Left colon (tissue), 2 donors: ENCODE data around the gene HIPK2. TPM values are rescaled to one million over a fixed set of nuclear protein-coding genes. Genes with fewer than 3 reads are reported as not detected.

ENCODE experiments used
- ATAC-seq: fragments of 200-7000 bp; cut with Tn5 transposase; one replicate; pipeline ENCODE4 v1.9.1; 2020; ENCODE audit warnings: mild to moderate bottlenecking, moderate library complexity
- DNase-seq, 2 donors: peaks; one replicate each; pipeline ENCODE4 v3.0.0-alpha.2; 2020
- intact Hi-C, 2 donors: fragments of 100-400 bp; cut with DNase I in 1 of 2; cut with micrococcal nuclease in 1 of 2; formaldehyde crosslinking; loops; one replicate each; pipeline versions ENCODE4 v1.11.2 to v1.14.0; 2022; cut with DNase I, micrococcal nuclease
- total RNA-seq, 2 donors: library from RNA; stranded (reverse); fragmentation: NEBNext Ultra II Directional; extraction: Animal tissue kit (Norgen Biotek cat#: 25700); gene quantifications; one replicate each; pipeline ENCODE4 v1.2.1, GENCODE V29; 2021
- donor health status: DM: no; HTN: no; CAD: no.
- donor health status: DM: yes; HTN: yes; CAD: no.

The HIPK2 gene
- total RNA-seq, 2 donors from 2014 or later, result 36.4 to 37.8 TPM

- DNase-seq (no peak), ATAC-seq (no peak)
- intact Hi-C loops, result no loop called here
Measured at GRCh38 chr7:139650429-139651100, 127.2 kb downstream of the HIPK2 start.

GRCh38 chr7:139648941-139649425 lies 128.8 kb downstream of the HIPK2 start:
- DNase-seq (peak; percentile 25 to 39), ATAC-seq (peak; percentile 23)
- intact Hi-C loops, result loop anchor here (10.0 kb wide), 2 partner anchors 126 to 356 kb away; partner anchors contain the start of gene HIPK2 (in 1 of the 2)

DNA sequence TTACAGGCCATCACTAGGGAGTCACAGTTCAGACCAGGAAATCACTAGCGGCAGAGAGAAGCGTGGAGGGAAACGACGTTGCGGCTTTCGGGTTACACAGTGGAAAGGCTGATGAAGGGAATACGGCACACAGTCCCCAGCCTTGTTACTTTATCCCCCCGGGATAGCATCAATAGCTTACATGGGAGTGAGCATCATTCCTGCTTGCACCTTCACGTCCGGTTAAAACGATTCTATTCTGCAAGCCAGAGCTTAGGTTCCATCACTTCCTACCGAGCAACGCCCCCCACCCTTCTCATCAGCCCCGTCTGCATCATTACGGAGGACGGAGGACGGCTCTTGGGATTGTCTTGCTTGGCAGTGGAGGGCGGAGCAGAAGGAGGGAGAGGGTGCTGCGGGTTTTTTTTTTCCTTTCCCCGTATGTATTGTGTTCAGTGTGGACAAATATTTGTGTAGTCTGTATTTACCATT lies 129.4 kb downstream of the HIPK2 start:
- intact Hi-C loops, result loop anchor here (10.0 kb wide), 2 partner anchors 126 to 356 kb away; partner anchors contain the start of gene HIPK2 (in 1 of the 2)
- ATAC-seq (no peak), DNase-seq (no peak)

- DNase-seq (no peak), ATAC-seq (no peak)
- intact Hi-C loops, result loop anchor here (10.0 kb wide), 2 partner anchors 127 to 357 kb away; partner anchors contain the start of gene HIPK2 (in 1 of the 2)
Measured at GRCh38 chr7:139647814-139648390, 129.9 kb downstream of the HIPK2 start.

DNA sequence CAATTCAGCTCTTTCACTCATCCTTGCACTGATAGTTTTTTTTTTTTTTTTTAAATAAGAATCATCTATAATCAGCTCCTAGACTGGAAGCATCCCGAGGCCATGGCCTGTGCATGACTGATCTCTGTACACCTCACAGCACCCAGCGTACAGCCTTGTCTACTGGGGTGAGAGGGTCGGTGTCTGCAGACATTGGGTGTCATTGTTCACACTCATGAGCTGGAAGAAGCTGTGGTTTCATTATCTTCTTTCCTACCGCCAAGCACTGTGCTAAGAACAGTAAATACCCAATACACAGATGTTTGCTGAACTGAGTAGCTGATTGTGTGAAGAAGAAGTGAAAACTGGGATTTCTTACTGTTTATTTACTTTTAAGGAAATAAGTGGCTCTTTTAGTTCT lies 130.7 kb downstream of the HIPK2 start:
- DNase-seq, result no peak
- intact Hi-C loops, result loop anchor here (10.0 kb wide), 2 partner anchors 128 to 358 kb away; partner anchors contain the start of gene HIPK2 (in 1 of the 2)
- no peak for ATAC-seq

DNA sequence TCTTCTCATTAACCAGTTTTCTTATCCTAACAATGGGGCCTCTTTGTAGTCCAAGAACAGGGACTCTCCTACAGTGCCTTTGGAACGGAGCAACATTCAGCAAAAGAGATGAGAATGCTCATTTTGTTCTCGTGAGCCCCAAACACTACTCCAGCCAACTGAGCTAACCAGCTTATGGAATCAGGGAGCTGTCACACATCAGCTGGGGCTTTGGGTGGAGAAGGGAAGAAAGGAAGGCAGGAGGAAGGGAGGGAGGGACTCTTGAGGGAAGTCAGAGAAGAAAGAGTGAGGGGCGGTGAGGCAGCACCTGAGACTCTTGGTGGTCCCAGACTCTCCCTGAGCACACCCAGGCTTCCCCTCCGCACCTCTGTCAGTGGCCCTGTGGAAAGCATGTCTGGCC lies 131.2 kb downstream of the HIPK2 start:
- ATAC-seq (no peak), DNase-seq (no peak)
- intact Hi-C loops, result loop anchor here (10.0 kb wide), 2 partner anchors 128 to 358 kb away; partner anchors contain the start of gene HIPK2 (in 1 of the 2)

DNA sequence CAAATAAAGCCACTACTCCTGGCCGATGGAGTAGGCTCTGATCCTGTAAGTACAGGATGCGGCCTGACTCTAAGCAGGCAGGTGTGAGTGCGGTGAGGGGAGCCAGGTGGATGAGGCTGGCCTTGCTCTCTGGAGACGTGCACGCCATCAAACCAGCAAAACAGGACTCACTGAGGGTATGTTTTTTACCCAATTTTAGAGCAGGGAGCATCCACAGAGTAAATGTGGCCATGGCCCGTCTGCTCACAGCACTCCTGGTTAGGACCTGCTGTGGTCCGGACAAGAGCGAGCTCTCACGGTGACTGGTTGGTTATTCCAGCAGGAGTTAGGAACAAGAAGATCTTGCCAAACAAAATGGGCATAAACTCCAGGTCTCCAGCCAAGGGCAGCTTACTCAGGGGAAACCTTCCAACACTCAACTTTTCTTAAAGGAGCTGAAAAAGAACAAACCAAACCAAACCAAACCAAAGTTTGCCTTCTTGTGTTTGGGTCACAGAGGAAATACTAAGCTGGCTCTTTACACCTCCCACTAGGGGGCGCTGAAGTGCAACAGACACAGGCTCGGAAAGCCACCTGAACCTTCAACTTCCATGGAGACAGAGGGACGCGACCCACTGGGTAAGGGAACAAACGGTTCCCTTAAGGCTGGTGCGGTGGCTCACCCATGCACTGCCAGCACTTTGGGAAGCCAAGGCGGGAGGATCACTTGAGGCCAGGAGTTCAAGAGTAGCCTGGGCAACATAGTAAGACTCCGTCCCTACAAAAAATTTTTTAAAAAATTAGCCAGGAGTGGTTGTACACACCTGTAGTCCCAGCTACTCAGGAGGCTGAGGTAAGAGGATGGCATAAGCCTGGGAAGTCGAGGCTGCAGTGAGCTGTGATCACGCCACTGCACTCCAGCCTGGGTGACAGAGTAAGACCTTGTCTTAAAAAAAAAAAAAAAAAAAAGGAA lies 131.9 kb downstream of the HIPK2 start:
- peak; percentile 78 for ATAC-seq
- peak; percentile 71 to 84 for DNase-seq
- intact Hi-C loops, result loop anchor here (2.0 to 10.0 kb wide), 3 partner anchors 129 to 359 kb away; partner anchors contain the start of gene HIPK2 (in 1 of the 2)

GRCh38 chr7:139643951-139644585 lies 133.7 kb downstream of the HIPK2 start:
- ATAC-seq (no peak), DNase-seq (no peak)
- intact Hi-C loops, result loop anchor here (2.0 to 10.0 kb wide), 4 partner anchors 52 to 361 kb away; partner anchors contain the start of gene HIPK2 (in 1 of the 2)

GRCh38 chr7:139642283-139642682 lies 135.5 kb downstream of the HIPK2 start:
- ATAC-seq, result no peak
- intact Hi-C loops, result loop anchor here (5.0 to 10.0 kb wide), 3 partner anchors 50 to 363 kb away; partner anchors contain the start of gene HIPK2 (in 1 of the 2)
- no peak for DNase-seq

- ATAC-seq (peak; percentile 44), DNase-seq (no peak)
- intact Hi-C loops, result loop anchor here (5.0 to 10.0 kb wide), 3 partner anchors 49 to 363 kb away; partner anchors contain the start of gene HIPK2 (in 1 of the 2)
Measured at GRCh38 chr7:139641337-139641992, 136.3 kb downstream of the HIPK2 start.

DNA sequence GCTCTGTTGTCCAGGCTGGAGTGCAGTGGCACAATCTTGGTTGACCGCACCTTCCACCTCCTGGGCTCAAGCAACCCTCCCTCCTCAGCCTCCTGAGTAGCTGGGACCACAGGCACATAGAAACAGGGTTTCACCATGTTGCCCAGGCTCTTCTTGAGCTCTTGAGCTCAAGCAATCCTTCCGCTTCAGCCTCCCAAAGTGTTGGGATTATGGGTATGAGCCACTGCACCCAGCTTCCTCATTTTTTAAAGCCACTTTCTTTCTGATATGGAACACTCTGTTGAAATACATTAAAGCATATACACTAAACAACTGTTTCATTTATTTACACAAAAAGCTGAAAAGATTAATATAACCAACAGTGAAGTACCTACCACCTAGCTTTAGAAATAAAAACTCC lies 137.1 kb downstream of the HIPK2 start:
- intact Hi-C loops, result loop anchor here (5.0 to 10.0 kb wide), 3 partner anchors 48 to 364 kb away; partner anchors contain the start of gene HIPK2 (in 1 of the 2)
- DNase-seq, result no peak
- no peak for ATAC-seq

DNA sequence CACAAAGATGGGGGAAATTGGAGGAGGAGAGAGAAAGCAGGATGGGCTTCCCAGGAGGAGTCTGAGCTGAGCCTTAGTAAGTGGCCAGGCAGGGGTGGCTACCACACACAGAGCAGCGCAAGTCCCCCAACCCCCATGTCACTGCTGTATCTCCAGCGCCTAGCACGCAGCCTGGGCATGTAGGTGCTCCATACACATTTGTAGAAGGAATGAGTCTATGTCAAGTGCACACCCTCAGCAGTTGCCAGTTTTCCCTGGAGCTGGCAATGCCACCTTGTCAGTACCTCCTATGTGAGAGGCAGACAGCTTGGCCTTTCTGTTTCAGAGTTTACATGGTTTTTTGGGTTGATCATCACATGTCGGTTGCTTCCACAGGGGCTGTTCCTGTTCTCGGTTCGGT lies 138.2 kb downstream of the HIPK2 start:
- intact Hi-C loops, result no loop called here
- no peak for DNase-seq
- no peak for ATAC-seq

- DNase-seq (no peak), ATAC-seq (no peak)
- intact Hi-C loops, result no loop called here
Measured at GRCh38 chr7:139635526-139636302, 142.1 kb downstream of the HIPK2 start.

- intact Hi-C loops, result no loop called here
- DNase-seq, result no peak
- no peak for ATAC-seq
Measured at GRCh38 chr7:139634087-139634486, 143.7 kb downstream of the HIPK2 start.

- ATAC-seq (no peak), DNase-seq (no peak)
- intact Hi-C loops, result no loop called here
Measured at GRCh38 chr7:139631520-139632031, 146.2 kb downstream of the HIPK2 start.
